GM12878 (cell line): ENCODE results near the gene WDR77.

Source experiments
- HDGF ChIP-seq: fragments of 450-650 bp; IDR thresholded peaks from 2 replicates; pipeline ENCODE4 v1.6.1; 2016; ENCODE audit warnings: antibody characterized with exemption
- KDM1A ChIP-seq: fragments of 200-600 bp; sonication (generic); IDR thresholded peaks from 2 replicates; pipeline ENCODE4 v1.6.1; 2016; ENCODE audit warnings: borderline replicate concordance
- POLR2AphosphoS5 ChIP-seq: IDR thresholded peaks from 2 replicates; pipeline ENCODE4 v1.6.1; 2011; ENCODE audit warnings: mild to moderate bottlenecking, low read length, inconsistent platforms
- TAF1 ChIP-seq: IDR thresholded peaks from 2 replicates; pipeline ENCODE4 v1.6.1; 2011; ENCODE audit warnings: mild to moderate bottlenecking, low read depth, low read length, borderline replicate concordance
- TF ChIP-seq, protein P1 (sequence below), 3 experiments: IDR thresholded peaks in 2 of 3; conservative IDR thresholded peaks in 1 of 3; 2 replicates each; pipeline ENCODE4 v1.5.1; 2011; ENCODE audit warnings: low read depth in 3 of 3, low read length in 3 of 3, mild to moderate bottlenecking in 3 of 3, control low read depth in 2 of 3, moderate library complexity in 2 of 3, inconsistent platforms in 1 of 3, mixed read lengths in 1 of 3; ENCODE audit not compliant: control insufficient read depth in 2 of 3, insufficient read depth in 1 of 3; ENCODE audit errors: extremely low read depth in 1 of 3
- TF ChIP-seq, protein P2 (sequence below): fragments of 450-650 bp; formaldehyde crosslinking; IDR thresholded peaks from 2 replicates; pipeline ENCODE4 v1.4.0; 2022; ENCODE audit warnings: mild to moderate bottlenecking, moderate library complexity
- TF ChIP-seq, protein P3 (sequence below): IDR thresholded peaks from 2 replicates; pipeline ENCODE4 v1.6.1; 2012; ENCODE audit warnings: low read depth, low read length, improper control_type of control experiment

DNA sequence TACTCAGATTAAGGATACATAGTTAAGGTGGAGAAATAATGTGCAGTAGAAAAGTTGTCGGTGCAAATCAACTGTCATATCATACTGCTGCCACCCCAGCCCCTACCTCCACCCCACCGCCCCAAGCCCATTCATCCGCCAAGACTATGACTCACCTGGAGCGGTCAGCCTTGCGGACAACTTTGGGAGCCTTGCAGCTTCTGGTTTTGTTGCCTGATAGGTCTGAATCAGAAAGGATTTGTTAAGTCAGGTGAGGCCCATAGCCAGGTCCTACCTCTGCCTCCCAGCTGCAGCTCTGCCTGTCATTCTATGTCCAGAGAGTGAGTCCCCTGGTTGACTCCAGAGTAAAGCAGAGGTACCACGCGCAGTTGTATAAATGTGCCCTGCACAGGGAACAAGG is 37.4 kb upstream of the WDR77 start:
- TF ChIP-seq TAF1 (no peak), KDM1A (no peak), POLR2AphosphoS5 (no peak), HDGF (no peak)
- TF ChIP-seq, protein P1, sequence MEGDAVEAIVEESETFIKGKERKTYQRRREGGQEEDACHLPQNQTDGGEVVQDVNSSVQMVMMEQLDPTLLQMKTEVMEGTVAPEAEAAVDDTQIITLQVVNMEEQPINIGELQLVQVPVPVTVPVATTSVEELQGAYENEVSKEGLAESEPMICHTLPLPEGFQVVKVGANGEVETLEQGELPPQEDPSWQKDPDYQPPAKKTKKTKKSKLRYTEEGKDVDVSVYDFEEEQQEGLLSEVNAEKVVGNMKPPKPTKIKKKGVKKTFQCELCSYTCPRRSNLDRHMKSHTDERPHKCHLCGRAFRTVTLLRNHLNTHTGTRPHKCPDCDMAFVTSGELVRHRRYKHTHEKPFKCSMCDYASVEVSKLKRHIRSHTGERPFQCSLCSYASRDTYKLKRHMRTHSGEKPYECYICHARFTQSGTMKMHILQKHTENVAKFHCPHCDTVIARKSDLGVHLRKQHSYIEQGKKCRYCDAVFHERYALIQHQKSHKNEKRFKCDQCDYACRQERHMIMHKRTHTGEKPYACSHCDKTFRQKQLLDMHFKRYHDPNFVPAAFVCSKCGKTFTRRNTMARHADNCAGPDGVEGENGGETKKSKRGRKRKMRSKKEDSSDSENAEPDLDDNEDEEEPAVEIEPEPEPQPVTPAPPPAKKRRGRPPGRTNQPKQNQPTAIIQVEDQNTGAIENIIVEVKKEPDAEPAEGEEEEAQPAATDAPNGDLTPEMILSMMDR (IDR thresholded peaks at IDR 0.05 in 2 of 3, conservative IDR thresholded peaks at IDR 0.05 in 1 of 3; ENCODE audit: control insufficient read depth in 2 of 3, extremely low read depth in 1 of 3, insufficient read depth in 1 of 3, low read depth in 3 of 3, low read length in 3 of 3): no peak
- TF ChIP-seq, protein P2, sequence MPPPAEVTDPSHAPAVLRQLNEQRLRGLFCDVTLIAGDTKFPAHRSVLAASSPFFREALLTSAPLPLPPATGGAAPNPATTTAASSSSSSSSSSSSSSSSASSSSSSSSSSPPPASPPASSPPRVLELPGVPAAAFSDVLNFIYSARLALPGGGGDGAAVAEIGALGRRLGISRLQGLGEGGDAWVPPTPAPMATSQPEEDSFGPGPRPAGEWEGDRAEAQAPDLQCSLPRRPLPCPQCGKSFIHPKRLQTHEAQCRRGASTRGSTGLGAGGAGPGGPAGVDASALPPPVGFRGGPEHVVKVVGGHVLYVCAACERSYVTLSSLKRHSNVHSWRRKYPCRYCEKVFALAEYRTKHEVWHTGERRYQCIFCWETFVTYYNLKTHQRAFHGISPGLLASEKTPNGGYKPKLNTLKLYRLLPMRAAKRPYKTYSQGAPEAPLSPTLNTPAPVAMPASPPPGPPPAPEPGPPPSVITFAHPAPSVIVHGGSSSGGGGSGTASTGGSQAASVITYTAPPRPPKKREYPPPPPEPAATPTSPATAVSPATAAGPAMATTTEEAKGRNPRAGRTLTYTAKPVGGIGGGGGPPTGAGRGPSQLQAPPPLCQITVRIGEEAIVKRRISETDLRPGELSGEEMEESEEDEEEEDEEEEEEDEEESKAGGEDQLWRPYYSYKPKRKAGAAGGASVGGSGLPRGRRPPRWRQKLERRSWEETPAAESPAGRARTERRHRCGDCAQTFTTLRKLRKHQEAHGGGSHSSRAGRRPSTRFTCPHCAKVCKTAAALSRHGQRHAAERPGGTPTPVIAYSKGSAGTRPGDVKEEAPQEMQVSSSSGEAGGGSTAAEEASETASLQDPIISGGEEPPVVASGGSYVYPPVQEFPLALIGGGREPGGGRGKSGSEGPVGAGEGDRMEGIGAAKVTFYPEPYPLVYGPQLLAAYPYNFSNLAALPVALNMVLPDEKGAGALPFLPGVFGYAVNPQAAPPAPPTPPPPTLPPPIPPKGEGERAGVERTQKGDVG (CRISPR knock-in tag): no peak
- TF ChIP-seq, protein P3, sequence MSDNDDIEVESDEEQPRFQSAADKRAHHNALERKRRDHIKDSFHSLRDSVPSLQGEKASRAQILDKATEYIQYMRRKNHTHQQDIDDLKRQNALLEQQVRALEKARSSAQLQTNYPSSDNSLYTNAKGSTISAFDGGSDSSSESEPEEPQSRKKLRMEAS: no peak
